Measurements from ENCODE around the gene ZNF267.

GRCh38 chr16:31888735-31889134, 15.1 kb downstream of the ZNF267 start:
- TF ChIP-seq EZH2 (IDR thresholded peaks at IDR 0.05; ENCODE audit: low read length, unreplicated experiment) (no peak), CTCF (conservative IDR thresholded peaks at IDR 0.05; ENCODE audit: low read depth, low read length) (no peak), EZH2phosphoT487 (IDR thresholded peaks at IDR 0.05; ENCODE audit: borderline replicate concordance, low read length) (no peak)

Measured in PC-3 (cell line).